OCI-LY3 (cell line): ENCODE data around the gene THAP8.

Experiments
- CTCF ChIP-seq: fragments of 200-600, 300-600 bp; sonication (generic); IDR thresholded peaks from 2 replicates; pipeline ENCODE4 v1.5.1; 2014; ENCODE audit warnings: antibody characterized with exemption, low read length, low read depth
- EZH2phosphoT487 ChIP-seq: fragments of 200-600 bp; shearing (Covaris generic); IDR thresholded peaks from 2 replicates; pipeline ENCODE4 v1.6.1; 2018; ENCODE audit warnings: antibody characterized with exemption, mixed run types, low read depth

GRCh38 chr19:36023432-36023831 is 30.7 kb downstream of the THAP8 start:
- no peak for TF ChIP-seq CTCF
- no peak for TF ChIP-seq EZH2phosphoT487
